ENCODE results near the gene TRPM6. TPM values are rescaled to one million over a fixed set of nuclear protein-coding genes. Genes with fewer than 3 reads are reported as not detected.
A peak's percentile ranks its signal among the peaks of the same experiment; 100 is the strongest.
"Not testable (repeated sequence)": the region's sequence is repeated elsewhere in the genome, so short reads cannot be mapped to it uniquely, and the experiment has no call there.

The TRPM6 gene
- under 1 TPM; 0.02 to 0.10 TPM for total RNA-seq

- H3K4me3 Mint-ChIP-seq = peak within 1 kb of the TSS; percentile 74
- peaks cover 5% of the 10 kb centered on the region for H3K4me1 Mint-ChIP-seq (ENCODE audit: low read depth)
- intact Hi-C loops (cut with micrococcal nuclease) = loop anchor here (5.0 kb wide), 1 partner anchor 115 kb away; no protein-coding TSS in a partner anchor
- ChIA-PET CTCF (interaction anchor here (0.6 to 1.0 kb wide), 3 partner anchors 10 to 141 kb away, joined by 3 read pairs; partner anchors contain the start of gene CARNMT1), POLR2A (interaction anchor here (0.6 to 0.7 kb wide), 2 partner anchors 65 to 978 kb away, joined by 3 to 4 read pairs; partner anchors contain the start of gene C9orf40)
- H3K27me3 Mint-ChIP-seq = peaks cover 36% of the 10 kb centered on the region
- no peaks in the 10 kb centered on the region for H3K36me3 Mint-ChIP-seq
- peaks cover 7% of the 10 kb centered on the region for H3K9me3 Mint-ChIP-seq
- DNase-seq = peak; percentile 45
- no peak within 1 kb of the TSS for H3K27ac Mint-ChIP-seq
Measured at GRCh38 chr9:74887041-74887980, at the start of gene TRPM6. Gene TRPM6 (minus strand): TSS chr9:74887921. CDS start chr9:74887856, 65 bp downstream.

GRCh38 chr9:74935008-74935407 lies 47.3 kb upstream of the TRPM6 start:
- H3K27me3 Mint-ChIP-seq = peaks cover 5% of the 10 kb centered on the region
- POLR2A ChIA-PET = no interaction called here
- intact Hi-C loops (cut with micrococcal nuclease) = no loop called here
- CTCF ChIA-PET = no interaction called here
- peaks cover 2% of the 10 kb centered on the region for H3K36me3 Mint-ChIP-seq
- H3K27ac Mint-ChIP-seq = no peak overlapping the region
- H3K4me3 Mint-ChIP-seq = no peak overlapping the region
- DNase-seq = no peak
- H3K4me1 Mint-ChIP-seq (ENCODE audit: low read depth) = no peaks in the 10 kb centered on the region
- H3K9me3 Mint-ChIP-seq = peaks cover 8% of the 10 kb centered on the region

GRCh38 chr9:74921737-74922136 lies 34.0 kb upstream of the TRPM6 start:
- intact Hi-C loops (cut with micrococcal nuclease) = no loop called here
- no peak overlapping the region for H3K4me3 Mint-ChIP-seq
- H3K27ac Mint-ChIP-seq = no peak overlapping the region
- ChIA-PET CTCF (no interaction called here), POLR2A (no interaction called here)
- H3K36me3 Mint-ChIP-seq = no peaks in the 10 kb centered on the region
- H3K9me3 Mint-ChIP-seq = no peaks in the 10 kb centered on the region
- peaks cover 1% of the 10 kb centered on the region for H3K27me3 Mint-ChIP-seq
- DNase-seq = no peak
- no peaks in the 10 kb centered on the region for H3K4me1 Mint-ChIP-seq (ENCODE audit: low read depth)

GRCh38 chr9:74920944-74921626 lies 33.4 kb upstream of the TRPM6 start:
- no peaks in the 10 kb centered on the region for H3K9me3 Mint-ChIP-seq
- no peak overlapping the region for H3K4me3 Mint-ChIP-seq
- intact Hi-C loops (cut with micrococcal nuclease) = no loop called here
- H3K27ac Mint-ChIP-seq = no peak overlapping the region
- ChIA-PET POLR2A (no interaction called here), CTCF (no interaction called here)
- peaks cover 1% of the 10 kb centered on the region for H3K27me3 Mint-ChIP-seq
- no peaks in the 10 kb centered on the region for H3K4me1 Mint-ChIP-seq (ENCODE audit: low read depth)
- H3K36me3 Mint-ChIP-seq = no peaks in the 10 kb centered on the region
- no peak for DNase-seq

- ChIA-PET CTCF (no interaction called here), POLR2A (no interaction called here)
- H3K9me3 Mint-ChIP-seq = peaks cover 13% of the 10 kb centered on the region
- H3K4me3 Mint-ChIP-seq = no peak overlapping the region
- no peaks in the 10 kb centered on the region for H3K4me1 Mint-ChIP-seq (ENCODE audit: low read depth)
- no peak overlapping the region for H3K27ac Mint-ChIP-seq
- DNase-seq = no peak
- intact Hi-C loops (cut with micrococcal nuclease) = no loop called here
- H3K36me3 Mint-ChIP-seq = peaks cover 7% of the 10 kb centered on the region
- peaks cover 27% of the 10 kb centered on the region for H3K27me3 Mint-ChIP-seq
Measured at GRCh38 chr9:74910036-74910435, 22.3 kb upstream of the TRPM6 start.

GRCh38 chr9:74908665-74909064 lies 20.9 kb upstream of the TRPM6 start:
- CTCF ChIA-PET = no interaction called here
- intact Hi-C loops (cut with micrococcal nuclease) = no loop called here
- H3K4me3 Mint-ChIP-seq = no peak overlapping the region
- peaks cover 30% of the 10 kb centered on the region for H3K27me3 Mint-ChIP-seq
- peaks cover 7% of the 10 kb centered on the region for H3K36me3 Mint-ChIP-seq
- H3K27ac Mint-ChIP-seq = no peak overlapping the region
- H3K9me3 Mint-ChIP-seq = peaks cover 13% of the 10 kb centered on the region
- no peaks in the 10 kb centered on the region for H3K4me1 Mint-ChIP-seq (ENCODE audit: low read depth)
- DNase-seq = no peak
- POLR2A ChIA-PET = no interaction called here

GRCh38 chr9:74907085-74907484 lies 19.4 kb upstream of the TRPM6 start:
- H3K4me1 Mint-ChIP-seq (ENCODE audit: low read depth) = no peaks in the 10 kb centered on the region
- intact Hi-C loops (cut with micrococcal nuclease) = no loop called here
- ChIA-PET CTCF (no interaction called here), POLR2A (no interaction called here)
- H3K27ac Mint-ChIP-seq = no peak overlapping the region
- H3K36me3 Mint-ChIP-seq = peaks cover 6% of the 10 kb centered on the region
- peaks cover 30% of the 10 kb centered on the region for H3K27me3 Mint-ChIP-seq
- no peak for DNase-seq
- H3K9me3 Mint-ChIP-seq = peaks cover 13% of the 10 kb centered on the region
- H3K4me3 Mint-ChIP-seq = no peak overlapping the region

- Mint-ChIP-seq H3K36me3 (no peaks in the 10 kb centered on the region), H3K9me3 (no peaks in the 10 kb centered on the region), H3K27ac (no peak overlapping the region), H3K4me3 (no peak overlapping the region), H3K27me3 (peaks cover 9% of the 10 kb centered on the region), H3K4me1 (ENCODE audit: low read depth) (no peaks in the 10 kb centered on the region)
- intact Hi-C loops (cut with micrococcal nuclease) = no loop called here
- DNase-seq = no peak
- ChIA-PET CTCF (no interaction called here), POLR2A (no interaction called here)
Measured at GRCh38 chr9:74901001-74901400, 13.3 kb upstream of the TRPM6 start.

GRCh38 chr9:74888449-74888848 lies 728 bp upstream of the TRPM6 start:
- H3K27me3 Mint-ChIP-seq = peaks cover 37% of the 10 kb centered on the region
- H3K27ac Mint-ChIP-seq; H3K9me3 Mint-ChIP-seq; H3K36me3 Mint-ChIP-seq; POLR2A ChIA-PET; CTCF ChIA-PET; H3K4me1 Mint-ChIP-seq (ENCODE audit: low read depth); DNase-seq; H3K4me3 Mint-ChIP-seq: not testable (repeated sequence)
- intact Hi-C loops (cut with micrococcal nuclease) = loop anchor here (5.0 kb wide), 1 partner anchor 116 kb away; no protein-coding TSS in a partner anchor

- Mint-ChIP-seq H3K4me3 (no peak overlapping the region), H3K36me3 (no peaks in the 10 kb centered on the region), H3K4me1 (ENCODE audit: low read depth) (peaks cover 5% of the 10 kb centered on the region), H3K9me3 (peaks cover 7% of the 10 kb centered on the region), H3K27me3 (peaks cover 38% of the 10 kb centered on the region), H3K27ac (no peak overlapping the region)
- ChIA-PET POLR2A (interaction anchor here (0.6 kb wide), 1 partner anchor 977 kb away, joined by 4 read pairs; no protein-coding TSS in a partner anchor), CTCF (interaction anchor here (0.6 to 1.0 kb wide), 2 partner anchors 9 to 140 kb away, joined by 3 read pairs; partner anchors contain the start of gene CARNMT1)
- intact Hi-C loops (cut with micrococcal nuclease) = loop anchor here (5.0 kb wide), 1 partner anchor 116 kb away; no protein-coding TSS in a partner anchor
- no peak for DNase-seq
Measured at GRCh38 chr9:74887981-74888370, 255 bp upstream of the TRPM6 start.

- Mint-ChIP-seq H3K27ac (no peak overlapping the region), H3K9me3 (peaks cover 23% of the 10 kb centered on the region), H3K4me3 (no peak overlapping the region), H3K4me1 (ENCODE audit: low read depth) (no peaks in the 10 kb centered on the region), H3K36me3 (peaks cover 6% of the 10 kb centered on the region), H3K27me3 (peaks cover 12% of the 10 kb centered on the region)
- ChIA-PET CTCF (no interaction called here), POLR2A (no interaction called here)
- intact Hi-C loops (cut with micrococcal nuclease) = no loop called here
- no peak for DNase-seq
Measured at GRCh38 chr9:74876382-74876949, 11.3 kb downstream of the TRPM6 start.

GRCh38 chr9:74875656-74876055 lies 12.1 kb downstream of the TRPM6 start:
- intact Hi-C loops (cut with micrococcal nuclease) = no loop called here
- H3K36me3 Mint-ChIP-seq = peaks cover 6% of the 10 kb centered on the region
- POLR2A ChIA-PET = no interaction called here
- peaks cover 10% of the 10 kb centered on the region for H3K27me3 Mint-ChIP-seq
- H3K4me1 Mint-ChIP-seq (ENCODE audit: low read depth) = no peaks in the 10 kb centered on the region
- H3K4me3 Mint-ChIP-seq = no peak overlapping the region
- no peak for DNase-seq
- H3K9me3 Mint-ChIP-seq = peaks cover 21% of the 10 kb centered on the region
- H3K27ac Mint-ChIP-seq = no peak overlapping the region
- CTCF ChIA-PET = no interaction called here

Measured in activated CD4-positive, alpha-beta memory T cell treated with anti-CD3 and anti-CD28 coated beads for 36 hours (primary cell).